Measurements from ENCODE around the gene ERGIC1. TPM values are rescaled to one million over a fixed set of nuclear protein-coding genes. Genes with fewer than 3 reads are reported as not detected.

Gene ERGIC1
- total RNA-seq, 4 donors from 2014 or later = 54.4 to 108 (median 88.0) TPM

- DNase-seq (no peak), ATAC-seq (no peak)
- intact Hi-C loops (cut with DNase I; ENCODE audit: low total_unique reads) = no loop called here
- peaks cover 0 to 11% of the 10 kb centered on the region in 2 donors for H3K36me3 ChIP-seq
- H3K27me3 ChIP-seq = no peaks in the 10 kb centered on the region
- no peaks in the 10 kb centered on the region for H3K9me3 ChIP-seq
- no peak for TF ChIP-seq CTCF (IDR thresholded peaks at IDR 0.05 in 4 of 5, conservative IDR thresholded peaks at IDR 0.05 in 1 of 5)
- no peak for TF ChIP-seq POLR2A (IDR thresholded peaks at IDR 0.05)
- no peak overlapping the region for H3K27ac ChIP-seq
- H3K4me1 ChIP-seq = no peaks in the 10 kb centered on the region
- in situ Hi-C loops (cut with MboI; ENCODE audit: low sequenced_read_pairs in 4 of 4) = loop anchor here in 3 of 4 donors (10.0 to 25.0 kb wide), 2 partner anchors 479 to 481 kb away; partner anchors contain the start of gene SH3PXD2B (in 2 of the 3)
- no peak overlapping the region for H3K4me3 ChIP-seq
These were observed 109.3 kb downstream of the ERGIC1 start for GRCh38 chr5:172943283-172943841.

GRCh38 chr5:172943906-172944305 lies 109.9 kb downstream of the ERGIC1 start:
- Histone ChIP-seq H3K36me3 (peaks cover 0 to 9% of the 10 kb centered on the region in 2 donors), H3K27me3 (no peaks in the 10 kb centered on the region), H3K4me3 (no peak overlapping the region), H3K4me1 (no peaks in the 10 kb centered on the region), H3K27ac (no peak overlapping the region), H3K9me3 (no peaks in the 10 kb centered on the region)
- in situ Hi-C loops (cut with MboI; ENCODE audit: low sequenced_read_pairs in 4 of 4) (loop anchor here in 3 of 4 donors (10.0 to 25.0 kb wide), 2 partner anchors 479 to 482 kb away; partner anchors contain the start of gene SH3PXD2B (in 2 of the 3)), intact Hi-C loops (cut with DNase I; ENCODE audit: low total_unique reads) (no loop called here)
- no peak for TF ChIP-seq POLR2A (IDR thresholded peaks at IDR 0.05)
- TF ChIP-seq CTCF (IDR thresholded peaks at IDR 0.05 in 4 of 5, conservative IDR thresholded peaks at IDR 0.05 in 1 of 5) = no peak
- DNase-seq (no peak), ATAC-seq (no peak)

- no peak overlapping the region for H3K27ac ChIP-seq
- DNase-seq = no peak
- intact Hi-C loops (cut with DNase I; ENCODE audit: low total_unique reads) = no loop called here
These were observed 110.7 kb downstream of the ERGIC1 start for GRCh38 chr5:172944741-172945140.

GRCh38 chr5:172945151-172945550 lies 111.1 kb downstream of the ERGIC1 start:
- H3K4me3 ChIP-seq = no peak overlapping the region
- no peak for TF ChIP-seq POLR2A (IDR thresholded peaks at IDR 0.05)
- TF ChIP-seq CTCF (IDR thresholded peaks at IDR 0.05 in 4 of 5, conservative IDR thresholded peaks at IDR 0.05 in 1 of 5) = no peak
- ATAC-seq = no peak
- no peaks in the 10 kb centered on the region for H3K36me3 ChIP-seq
- no peak for DNase-seq
- intact Hi-C loops (cut with DNase I; ENCODE audit: low total_unique reads) (no loop called here), in situ Hi-C loops (cut with MboI; ENCODE audit: low sequenced_read_pairs in 4 of 4) (loop anchor here in 3 of 4 donors (10.0 to 25.0 kb wide), 2 partner anchors 480 to 483 kb away; partner anchors contain the start of gene SH3PXD2B (in 2 of the 3))
- no peak overlapping the region for H3K27ac ChIP-seq
- no peaks in the 10 kb centered on the region for H3K4me1 ChIP-seq
- H3K9me3 ChIP-seq = no peaks in the 10 kb centered on the region
- no peaks in the 10 kb centered on the region for H3K27me3 ChIP-seq

More at GRCh38 chr5:172944741-172945140, 110.7 kb downstream of the ERGIC1 start:
- no peaks in the 10 kb centered on the region for H3K9me3 ChIP-seq
- TF ChIP-seq POLR2A (IDR thresholded peaks at IDR 0.05) (no peak), CTCF (IDR thresholded peaks at IDR 0.05 in 4 of 5, conservative IDR thresholded peaks at IDR 0.05 in 1 of 5) (no peak)
- H3K4me3 ChIP-seq = no peak overlapping the region
- H3K36me3 ChIP-seq = peaks cover 0 to under 1% of the 10 kb centered on the region in 2 donors
- no peaks in the 10 kb centered on the region for H3K27me3 ChIP-seq
- ATAC-seq = no peak
- H3K4me1 ChIP-seq = no peaks in the 10 kb centered on the region
- in situ Hi-C loops (cut with MboI; ENCODE audit: low sequenced_read_pairs in 4 of 4) = loop anchor here in 3 of 4 donors (10.0 to 25.0 kb wide), 2 partner anchors 480 to 482 kb away; partner anchors contain the start of gene SH3PXD2B (in 2 of the 3)
